ENCODE results near the gene FUZ. TPM values are rescaled to one million over a fixed set of nuclear protein-coding genes. Genes with fewer than 3 reads are reported as not detected.

Gene FUZ
- polyA plus RNA-seq, 1 donor, result 18.3 TPM

DNA sequence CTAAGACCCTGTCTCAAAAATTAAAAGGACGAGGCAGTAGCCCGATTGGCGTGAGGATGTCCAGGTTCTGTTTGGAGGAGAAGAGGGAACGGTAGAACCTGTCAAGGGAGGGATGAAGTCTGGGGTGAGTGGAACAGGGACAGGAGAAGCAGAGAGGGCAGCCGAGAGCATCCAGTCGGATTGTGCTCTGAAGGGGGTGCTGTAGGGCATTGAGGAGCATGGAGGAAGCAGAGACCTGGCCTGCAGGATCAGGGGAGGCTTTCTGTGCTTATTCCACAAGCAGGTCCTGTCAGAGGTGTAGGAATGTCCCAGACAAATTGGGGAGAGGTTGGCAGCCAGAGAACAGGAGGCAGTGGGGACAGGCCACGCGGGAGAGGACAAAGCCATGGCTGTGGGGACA, 32.2 kb downstream of the FUZ start:
- DNase-seq, result no peak

DNA sequence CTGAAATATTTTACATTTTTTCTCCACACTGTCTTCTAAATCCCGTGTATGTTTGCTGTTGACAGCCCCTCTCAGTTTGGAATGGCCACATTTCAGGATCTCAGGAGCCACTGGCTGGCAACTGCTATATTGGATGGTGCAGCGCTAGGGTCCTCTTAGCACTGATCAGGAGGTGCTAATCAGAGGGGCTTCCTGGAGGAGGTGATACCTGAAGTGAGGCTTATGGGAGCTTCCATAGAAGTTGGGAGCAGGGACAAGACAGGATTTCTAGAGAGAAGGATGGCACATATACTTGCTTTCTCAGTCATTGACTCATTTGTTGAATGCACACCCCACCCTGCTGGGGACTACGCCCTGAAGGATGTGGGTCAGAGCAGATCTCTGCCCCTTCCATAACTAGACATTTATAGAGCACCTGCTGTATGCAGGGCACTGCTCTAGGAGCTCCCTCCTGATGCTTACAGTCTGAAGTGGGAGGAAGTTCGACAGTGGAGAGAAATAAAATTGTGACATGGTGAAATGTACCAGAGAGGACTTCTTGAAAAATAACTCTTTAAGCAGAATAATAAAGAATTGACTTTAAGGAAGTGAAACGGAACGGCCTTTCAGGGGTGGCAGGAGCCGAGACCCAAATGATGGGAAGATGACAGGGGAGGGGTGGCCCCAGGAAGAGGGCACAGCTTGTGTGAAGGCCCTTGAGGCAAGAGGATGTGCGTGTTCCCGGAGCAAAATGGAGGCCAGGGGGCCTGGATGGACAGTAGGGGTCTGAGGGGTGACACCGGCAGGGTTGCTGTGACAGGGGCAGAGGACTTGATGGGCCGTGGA, 33.1 kb downstream of the FUZ start:
- DNase-seq, result no peak

DNA sequence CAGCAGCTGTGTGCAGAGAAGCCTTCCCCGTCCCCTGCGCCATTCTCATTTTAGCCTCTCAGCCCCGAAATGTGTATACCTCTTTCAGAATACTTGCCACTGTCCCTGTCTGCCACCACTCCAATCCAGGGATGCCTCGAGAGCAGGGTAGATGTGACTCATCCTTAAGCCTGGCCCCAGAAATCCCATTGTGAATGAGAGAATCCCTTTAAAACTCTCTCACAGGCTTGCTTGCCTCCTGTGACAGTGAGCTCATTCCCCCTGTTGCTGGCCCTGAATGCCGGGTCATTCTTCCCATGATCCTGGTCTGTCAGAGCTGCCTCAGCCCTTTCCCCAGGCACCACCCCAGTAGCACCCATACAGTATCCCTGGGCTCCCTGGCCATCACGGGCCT, 36.7 kb downstream of the FUZ start:
- DNase-seq, result no peak

DNA sequence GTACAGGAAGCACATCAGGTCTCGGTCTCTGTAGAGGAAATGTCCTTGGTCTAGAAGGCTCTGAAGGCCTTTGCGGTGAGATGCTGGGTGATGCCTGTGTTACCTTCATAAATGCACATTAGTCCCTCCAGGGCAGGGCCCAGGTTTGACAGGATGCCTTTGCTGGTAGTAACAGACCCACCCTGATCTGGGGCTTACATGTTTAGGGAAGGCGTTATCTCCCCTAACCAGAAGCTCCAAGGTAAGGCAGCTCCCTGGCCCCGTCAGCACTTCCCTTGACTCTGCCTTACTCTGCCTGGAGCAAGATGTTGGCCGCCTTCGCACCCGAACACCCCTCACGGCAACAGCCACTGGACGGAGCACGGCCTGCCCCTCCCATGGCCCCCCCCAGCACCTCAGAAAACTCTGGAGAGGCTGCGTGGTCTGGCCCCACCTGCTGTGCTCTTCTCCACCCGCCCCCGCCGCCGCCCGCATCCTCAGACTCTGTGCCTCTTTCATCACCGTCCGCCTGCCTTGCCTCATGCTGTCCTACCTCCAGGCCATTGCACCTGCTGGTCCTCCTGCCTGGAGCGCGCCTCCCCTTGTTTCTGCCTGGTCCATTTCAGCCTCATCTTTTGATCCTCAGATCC, 37.2 kb downstream of the FUZ start:
- DNase-seq, result no peak

DNA sequence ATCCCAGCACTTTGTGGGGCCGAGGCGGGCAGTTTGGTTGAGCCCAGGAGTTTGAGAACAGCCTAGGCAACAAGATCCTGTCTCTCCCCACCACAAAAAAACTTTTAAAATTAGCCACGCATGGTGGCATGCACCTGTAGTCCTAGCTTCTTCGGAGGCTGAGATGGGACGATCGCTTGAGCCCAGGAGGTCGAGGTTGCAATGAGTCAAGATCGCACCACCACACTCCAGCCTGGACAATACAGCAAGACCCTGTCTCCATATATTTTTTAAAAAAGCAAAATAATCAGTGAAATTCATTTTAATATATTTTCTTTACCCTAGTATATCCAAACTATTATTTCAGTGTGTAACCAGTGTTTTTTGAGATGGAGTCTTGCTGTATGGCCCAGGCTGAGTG, 38.1 kb downstream of the FUZ start:
- DNase-seq, result no peak

DNA sequence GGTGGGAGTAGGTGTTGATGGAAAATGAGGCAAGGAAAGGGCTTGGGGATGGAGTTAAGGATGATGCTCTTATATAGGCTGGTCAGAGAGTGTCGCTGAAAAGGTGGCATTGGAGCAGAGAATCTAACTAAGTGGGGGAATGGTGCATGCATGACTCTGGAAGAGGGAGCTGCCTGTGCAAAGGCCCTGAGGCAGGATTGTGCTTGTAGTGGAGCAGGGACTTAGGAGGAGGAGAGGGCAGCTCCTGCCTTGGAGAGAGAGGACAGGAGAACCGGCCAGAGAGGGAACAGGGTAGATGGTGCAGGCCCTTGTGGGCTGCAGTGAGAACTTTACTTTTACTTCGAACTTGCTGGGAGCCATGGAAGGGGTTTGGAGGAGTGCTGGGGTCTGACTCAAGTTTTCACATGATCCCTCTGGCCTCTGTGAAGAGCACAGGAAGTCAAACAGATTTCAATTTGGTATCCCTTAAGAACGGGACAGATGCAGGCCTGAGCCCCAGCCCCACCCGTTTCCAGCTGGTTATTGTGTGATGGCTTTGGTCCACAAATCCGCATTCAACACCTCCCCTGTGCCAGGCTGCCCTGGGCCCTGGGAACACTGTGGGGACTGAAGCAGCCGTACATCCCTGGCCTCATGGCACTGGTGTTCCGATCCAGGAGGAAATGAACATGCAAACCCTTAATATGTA, 39.3 kb downstream of the FUZ start:
- DNase-seq, result no peak

DNA sequence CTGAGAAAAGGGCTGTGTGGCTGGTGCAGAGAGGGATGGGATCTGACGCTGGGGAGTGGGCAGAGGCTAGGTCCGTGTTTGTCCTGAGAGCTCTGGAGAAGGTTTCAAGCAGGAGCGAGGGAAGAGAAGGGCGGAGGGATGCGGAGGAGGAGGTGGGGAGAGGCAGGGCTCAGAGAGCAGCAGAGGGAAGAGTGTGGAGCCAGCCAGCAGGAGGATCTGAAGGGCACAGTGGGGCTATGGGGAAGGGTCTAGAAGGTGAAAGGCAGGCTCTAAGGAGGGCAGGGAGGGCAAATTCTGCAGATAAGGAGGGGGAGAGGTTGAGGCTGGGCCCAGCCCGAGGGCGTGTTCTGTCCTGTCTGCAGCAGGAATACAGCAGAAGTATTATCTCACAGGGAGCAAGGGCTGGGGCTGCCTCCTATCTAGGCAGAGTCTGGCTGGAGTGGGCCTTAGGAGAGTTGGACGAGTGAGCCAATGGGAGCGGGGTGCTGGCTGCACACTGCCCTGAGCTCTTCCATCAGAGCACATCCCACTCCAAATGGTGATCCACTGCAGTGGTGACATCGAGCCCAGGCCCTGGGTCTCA, 40.2 kb downstream of the FUZ start:
- no peak for DNase-seq

DNA sequence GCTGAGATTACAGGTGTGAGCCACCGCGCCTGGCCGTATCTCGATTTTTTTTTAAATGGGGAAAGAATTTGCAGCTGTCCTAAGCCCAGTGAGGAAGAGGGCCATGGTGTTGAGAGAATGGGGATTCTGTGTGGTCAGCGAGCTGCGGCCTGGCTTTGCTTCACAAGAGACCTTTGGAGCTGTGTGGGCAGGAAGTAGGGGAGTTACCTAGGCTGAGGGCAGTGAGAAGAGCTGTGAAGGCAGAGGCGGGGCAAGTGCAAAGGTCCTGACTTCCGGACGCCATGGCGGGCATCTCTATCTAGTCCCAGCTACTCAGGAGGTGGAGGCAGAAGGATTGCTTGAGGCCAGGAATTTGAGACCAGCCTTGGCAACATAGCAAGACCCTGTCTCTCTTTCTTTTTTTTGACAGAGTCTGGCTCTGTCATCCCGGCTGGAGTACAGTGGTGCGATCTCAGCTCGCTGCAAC, 41.4 kb downstream of the FUZ start:
- no peak for DNase-seq

DNA sequence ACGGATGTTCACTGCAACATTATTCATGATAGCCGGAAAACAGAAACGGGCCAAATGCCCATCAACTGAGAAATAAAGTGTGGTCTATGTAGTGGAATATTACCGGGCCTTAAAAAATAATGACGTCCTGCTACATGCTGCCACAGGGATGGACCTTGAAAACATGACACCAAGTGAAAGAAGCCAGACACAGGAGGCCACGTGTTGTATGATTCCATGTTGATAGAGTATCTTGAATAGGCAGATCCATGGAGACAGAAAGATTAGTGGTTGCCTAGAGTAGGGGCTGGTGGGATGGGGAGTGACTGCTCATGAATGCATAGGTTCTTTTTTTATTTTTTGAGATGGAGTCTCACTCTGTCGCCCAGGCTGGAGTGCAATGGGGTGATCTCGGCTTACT, 42.6 kb downstream of the FUZ start:
- no peak for DNase-seq

DNA sequence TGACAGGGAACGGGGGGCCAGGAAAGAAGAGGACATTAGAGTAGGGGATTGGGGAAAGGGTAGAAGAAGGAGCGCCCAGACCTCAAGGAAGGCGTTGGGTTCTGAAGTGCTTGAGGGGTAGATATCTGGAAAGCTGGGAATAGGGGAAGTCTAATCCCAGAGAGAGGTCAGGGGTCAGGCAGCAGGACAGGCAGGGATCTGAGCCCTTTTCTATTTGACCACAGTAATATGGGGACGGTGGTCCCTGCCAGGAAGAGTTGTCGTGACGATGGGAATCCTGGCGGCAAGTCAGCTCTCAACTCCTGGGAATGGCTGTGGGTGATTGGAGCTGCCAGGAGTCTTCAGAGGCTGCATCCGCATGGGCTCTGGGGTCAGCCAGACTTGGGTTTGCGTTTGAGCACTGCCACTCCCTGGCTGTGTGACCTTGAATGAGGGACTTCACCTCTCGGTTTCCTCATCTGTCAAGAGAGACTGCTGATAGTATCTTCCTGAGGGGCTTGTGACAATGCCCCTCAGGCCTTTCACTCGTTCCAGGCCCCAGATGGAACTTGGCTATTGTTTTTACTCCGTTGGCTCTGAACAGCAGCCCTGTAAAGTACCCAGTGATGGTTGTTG, 45.0 kb downstream of the FUZ start:
- DNase-seq, result no peak

DNA sequence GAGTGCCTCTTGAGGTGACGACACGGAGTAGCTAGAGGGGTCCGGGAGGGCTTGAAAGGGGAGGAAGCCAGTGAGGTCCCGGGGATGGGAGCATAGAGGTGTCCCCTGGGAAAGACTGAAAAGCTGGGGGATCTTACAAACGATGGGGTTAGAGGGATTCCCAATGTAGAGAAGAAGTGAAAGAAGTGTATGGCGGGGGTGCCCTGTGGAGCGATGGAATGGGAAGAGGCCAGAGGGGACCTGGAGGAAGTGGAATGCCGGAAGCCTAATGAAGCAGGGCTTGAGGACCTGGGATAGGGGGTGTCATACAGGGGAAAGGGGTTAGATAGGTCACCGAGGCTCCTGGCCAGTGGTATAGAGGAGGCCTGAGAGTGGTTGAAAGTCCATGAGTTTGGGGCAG, 45.7 kb downstream of the FUZ start:
- DNase-seq, result no peak

DNA sequence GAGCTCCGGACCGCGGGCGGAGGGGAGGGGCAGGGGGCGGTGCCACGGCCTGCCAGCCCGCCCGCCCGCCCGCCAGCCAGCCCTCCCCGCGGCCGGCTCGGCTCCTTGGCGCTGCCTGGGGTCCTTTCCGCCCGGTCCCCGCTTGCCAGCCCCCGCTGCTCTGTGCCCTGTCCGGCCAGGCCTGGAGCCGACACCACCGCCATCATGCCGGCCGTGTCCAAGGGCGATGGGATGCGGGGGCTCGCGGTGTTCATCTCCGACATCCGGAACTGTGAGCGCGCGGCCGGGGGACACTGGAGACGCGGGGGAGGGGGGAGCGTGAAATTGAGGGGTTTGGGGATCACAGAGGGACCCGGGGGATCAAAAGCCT, 46.2 kb downstream of the FUZ start, which contains the start of gene AP2A1:
AP2A1 (plus strand) TSS at position 72 of the 370 bp plus-strand sequence; CDS start at position 205, 133 bp downstream.
- no peak for DNase-seq

DNA sequence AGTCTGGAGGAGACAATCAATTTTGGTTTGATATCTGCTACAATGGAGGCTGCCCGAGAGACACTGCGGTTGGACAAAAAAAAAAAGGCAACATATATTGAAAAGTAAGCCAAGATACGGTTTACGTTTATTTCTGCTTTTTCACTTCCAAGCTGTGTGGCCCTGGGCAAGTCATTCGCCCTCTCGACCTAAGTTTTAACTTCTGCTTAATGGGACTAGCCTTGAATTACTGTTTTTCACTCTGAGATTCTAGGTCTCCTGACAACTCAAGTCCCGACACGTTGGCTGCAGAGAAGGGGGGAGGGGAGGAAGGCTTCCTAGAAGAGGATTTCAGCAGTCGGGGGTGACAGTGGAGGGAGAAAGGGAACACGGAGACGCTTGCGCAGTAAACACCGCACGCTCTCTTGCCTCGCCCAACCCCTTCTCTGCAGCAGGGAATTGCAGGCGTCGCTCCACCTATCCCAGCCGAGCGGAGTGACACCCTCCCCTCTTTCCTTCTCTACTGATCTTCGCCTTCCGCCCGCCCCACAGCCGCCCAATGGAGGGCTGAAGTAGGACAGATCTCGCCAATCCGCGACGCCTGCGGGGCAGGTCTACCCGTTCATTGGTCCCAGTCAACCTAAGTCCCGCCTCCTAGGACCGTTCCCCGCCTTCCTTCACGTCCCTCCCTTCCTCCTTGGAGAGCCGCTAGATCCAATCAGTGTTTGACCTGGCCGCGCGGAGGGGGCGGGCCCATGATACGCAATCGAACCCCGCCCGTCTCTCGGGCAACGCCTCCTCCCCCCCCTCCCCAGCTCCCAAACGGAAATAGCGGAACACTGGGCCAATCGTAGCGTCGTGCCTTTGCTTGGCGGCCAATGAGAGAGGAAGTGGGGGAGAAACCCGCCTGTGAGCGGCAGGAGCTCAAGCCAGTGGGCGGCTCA, 46.8 kb downstream of the FUZ start:
- DNase-seq, result peak; percentile 100

DNA sequence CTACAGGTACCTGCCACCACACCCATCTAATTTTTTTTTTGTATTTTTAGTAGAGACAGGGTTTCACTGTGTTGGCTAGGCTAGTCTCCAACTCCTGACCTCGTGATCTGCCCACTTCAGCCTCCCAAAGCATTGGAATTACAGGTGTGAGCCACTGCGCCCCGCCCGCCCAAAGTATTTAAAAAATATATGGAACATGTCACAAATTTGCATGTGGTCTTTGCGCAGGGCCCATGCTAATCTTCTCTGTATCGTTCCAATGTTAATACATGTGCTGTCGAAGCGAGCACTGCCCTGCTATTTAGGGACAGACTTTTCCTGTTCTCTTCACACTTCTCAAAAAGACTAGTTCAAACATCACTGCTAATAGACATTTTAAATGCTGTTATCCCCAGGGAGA, 48.8 kb downstream of the FUZ start:
- no peak for DNase-seq

DNA sequence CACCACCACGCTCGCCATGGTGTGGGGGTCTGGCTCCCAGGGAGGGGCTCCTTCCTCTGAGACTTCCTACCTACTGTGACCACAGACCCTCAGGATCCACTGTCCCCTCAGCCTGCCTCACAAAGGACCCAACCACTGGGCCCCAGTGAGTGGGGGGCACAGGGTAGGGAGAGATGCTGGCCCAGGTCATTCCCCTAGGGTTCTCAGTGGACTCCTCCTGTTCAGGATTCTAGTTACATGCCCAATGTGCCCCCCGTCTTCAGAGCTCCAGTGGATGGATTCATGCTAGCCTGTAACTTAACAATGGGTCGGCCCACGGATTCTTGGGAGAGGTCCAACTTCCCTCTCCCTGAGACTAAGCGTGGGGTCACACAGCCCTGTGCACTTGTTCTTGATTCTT, 49.9 kb downstream of the FUZ start, which contains the start of gene TSKS:
TSKS (minus strand) TSS at position 77 of the 400 bp plus-strand sequence; CDS start at position 18, 59 bp downstream.
- no peak for DNase-seq

DNA sequence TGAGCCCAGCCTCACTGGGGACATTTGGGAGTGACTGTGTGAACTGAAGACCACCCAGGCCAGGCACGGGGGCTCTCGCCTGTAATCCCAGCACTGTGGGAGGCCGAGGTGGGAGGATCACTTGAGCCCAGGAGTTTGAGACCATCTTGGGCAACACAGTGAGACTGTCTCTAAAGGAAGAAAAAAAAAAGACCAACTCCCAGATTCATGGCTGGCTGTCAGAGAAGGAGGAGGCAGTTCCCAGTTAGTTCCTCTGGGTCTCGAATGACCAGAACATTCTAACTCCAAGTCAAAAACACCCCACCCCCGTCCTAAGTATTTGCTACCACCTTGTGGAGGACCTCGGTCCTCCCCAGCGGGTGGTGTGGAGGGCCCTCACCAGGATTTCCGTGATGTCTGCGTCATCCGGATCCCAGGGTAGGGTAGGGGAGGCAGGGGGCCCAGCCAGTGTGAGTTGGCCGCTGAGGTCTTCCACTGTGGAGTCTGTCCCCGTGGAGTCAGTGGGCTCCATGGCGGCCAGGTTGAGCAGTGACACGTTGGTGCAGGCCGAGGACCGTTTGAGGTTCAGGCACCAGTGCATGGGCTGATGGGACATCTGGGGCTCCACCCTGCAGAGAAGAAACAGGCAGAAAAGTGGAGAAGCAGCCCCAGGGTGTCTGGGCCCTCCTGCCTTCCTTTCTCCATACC, 51.3 kb downstream of the FUZ start:
- DNase-seq, result peak; percentile 38

DNA sequence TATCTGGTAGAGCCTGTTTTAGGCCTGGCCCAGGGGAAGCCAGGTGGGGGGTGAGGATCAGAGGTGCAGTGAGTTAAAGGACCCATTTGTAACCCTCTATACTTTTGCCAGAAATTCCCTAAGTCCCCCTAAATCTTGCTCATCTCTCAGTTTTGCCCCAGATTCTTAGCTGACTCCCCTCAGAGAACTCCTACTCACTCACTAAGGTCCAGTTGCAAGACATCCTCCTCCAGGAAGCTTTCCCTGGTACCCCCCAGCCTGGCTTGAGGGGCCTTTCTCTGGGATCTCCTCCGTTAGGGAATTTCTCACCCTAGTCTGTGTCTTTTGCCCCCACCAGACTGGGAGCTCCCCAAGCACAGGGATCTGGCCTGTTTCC, 51.9 kb downstream of the FUZ start:
- no peak for DNase-seq

DNA sequence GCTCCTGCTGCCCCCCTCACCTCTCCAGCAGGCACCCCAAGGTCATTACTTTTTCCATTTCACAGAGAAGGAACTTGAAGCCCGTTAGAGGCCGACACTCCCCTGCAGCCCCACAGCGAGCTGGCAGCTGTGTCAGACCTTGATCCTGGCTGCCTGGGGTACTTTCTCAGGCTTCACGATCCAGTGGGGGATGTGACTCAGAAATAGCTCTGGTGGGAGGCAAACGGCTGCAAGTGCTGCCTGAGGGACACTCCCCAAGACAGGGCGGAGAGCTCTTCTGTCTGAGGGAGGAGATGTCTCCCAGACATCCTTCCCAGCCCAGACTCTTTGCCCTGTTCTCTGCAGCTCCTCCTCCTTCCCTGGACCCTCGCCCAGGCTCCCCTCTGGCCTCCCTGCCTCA, 54.8 kb downstream of the FUZ start:
- DNase-seq, result no peak
